Stimulated activated naive CD4-positive, alpha-beta T cell treated with Interleukin-2 at 50 U/mL for 16 hours (primary cell): ENCODE data around the gene LRR1.
A peak's percentile ranks its signal among the peaks of the same experiment; 100 is the strongest.
"Not testable (repeated sequence)": the region's sequence is repeated elsewhere in the genome, so short reads cannot be mapped to it uniquely, and the experiment has no call there.

Experiments used
- DNase-seq: peaks from one replicate; lab custom pipeline; 2025; lab: John Stamatoyannopoulos, UW

LRR1 gene

DNA sequence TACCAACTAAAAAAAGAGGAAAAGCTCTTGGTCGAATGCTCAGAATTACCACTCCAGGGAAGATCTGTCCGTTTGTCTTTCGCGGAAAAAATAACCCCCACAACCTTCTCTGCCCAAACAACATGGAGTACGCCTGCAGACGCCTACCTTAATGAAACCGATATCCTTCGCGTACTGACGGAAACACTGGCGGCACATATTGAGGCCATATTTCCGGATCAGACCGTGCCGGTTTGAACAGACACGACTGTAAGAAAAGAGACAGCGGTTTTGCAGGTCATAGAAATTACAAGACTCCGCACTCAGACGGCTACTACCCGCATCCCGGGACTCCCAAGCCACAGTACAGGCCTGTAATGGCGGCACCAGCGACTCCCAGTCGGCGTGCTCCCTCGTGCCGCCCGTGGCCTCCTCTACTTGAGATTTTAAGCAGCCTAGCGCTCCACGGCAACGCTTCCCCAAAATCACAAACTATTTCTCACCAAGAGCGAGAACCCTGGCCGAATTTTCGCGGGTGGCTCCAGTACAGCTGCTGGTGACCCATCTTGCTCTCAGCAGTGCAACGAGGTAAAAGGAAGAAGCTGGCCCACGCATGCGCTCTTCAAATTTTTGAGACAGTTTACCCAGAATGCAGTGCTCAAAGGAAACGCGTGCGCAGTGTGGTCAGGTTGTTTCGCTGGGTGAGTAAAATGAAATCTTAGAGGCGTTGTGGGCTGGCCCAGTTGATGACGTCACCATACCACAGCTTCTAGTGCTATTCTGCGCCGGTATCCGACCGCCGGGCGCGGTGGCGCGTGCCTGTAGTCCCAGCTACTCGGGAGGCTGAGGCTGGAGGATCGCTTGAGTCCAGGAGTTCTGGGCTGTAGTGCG, 12.7 kb upstream of the LRR1 start, which contains the start of gene RPS29:
Gene RPS29 (minus strand): TSS at position 578 of the 870 bp plus-strand sequence. CDS start 34 bp downstream, at position 544.
- peak; percentile 95 for DNase-seq

DNA sequence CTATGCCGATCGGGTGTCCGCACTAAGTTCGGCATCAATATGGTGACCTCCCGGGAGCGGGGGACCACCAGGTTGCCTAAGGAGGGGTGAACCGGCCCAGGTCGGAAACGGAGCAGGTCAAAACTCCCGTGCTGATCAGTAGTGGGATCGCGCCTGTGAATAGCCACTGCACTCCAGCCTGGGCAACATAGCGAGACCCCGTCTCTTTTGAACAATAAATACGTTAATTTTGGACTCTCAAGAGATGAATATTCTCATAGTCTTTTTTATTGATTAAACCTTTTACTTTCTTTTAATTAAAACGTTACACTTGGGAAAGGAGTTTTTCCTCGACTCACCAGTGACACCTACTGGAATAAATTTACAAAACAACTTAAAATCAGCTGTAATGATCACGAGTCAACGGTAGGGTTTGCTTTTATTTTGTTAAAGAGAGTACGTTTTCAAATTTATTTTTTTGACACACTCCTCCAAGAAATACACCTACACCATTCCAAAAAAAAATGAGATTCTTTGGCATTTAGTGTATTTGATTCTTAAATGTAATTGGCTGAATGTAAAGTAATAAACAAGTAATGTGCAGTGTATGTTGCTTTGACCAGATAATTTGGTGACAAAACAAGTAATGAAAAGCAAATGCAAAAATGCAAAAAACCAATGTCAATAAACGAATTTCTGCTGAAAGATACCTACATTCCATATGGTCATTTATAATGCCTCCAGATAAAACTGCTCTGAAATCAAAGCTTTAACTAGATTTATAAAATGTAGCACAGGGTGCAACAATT, 11.9 kb upstream of the LRR1 start:
- DNase-seq: peak; percentile 62

DNA sequence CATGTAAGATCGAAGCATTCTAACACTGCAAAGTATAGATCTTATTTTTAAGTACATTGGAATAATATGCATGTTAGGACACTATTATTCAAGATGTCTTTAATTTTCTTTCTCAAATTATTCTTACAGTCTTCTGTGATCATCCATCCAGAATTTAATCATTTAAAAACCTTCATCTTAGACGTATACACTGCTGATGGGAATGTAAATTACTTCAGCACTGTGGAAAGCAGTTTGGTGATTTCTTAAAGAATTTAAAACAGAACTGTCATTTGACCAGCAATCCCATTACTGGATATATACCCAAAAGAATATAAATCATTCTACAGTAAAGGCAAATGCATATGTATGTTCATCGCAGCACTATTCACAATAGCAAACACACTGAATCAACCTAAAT, 9.4 kb upstream of the LRR1 start:
- no peak for DNase-seq

DNA sequence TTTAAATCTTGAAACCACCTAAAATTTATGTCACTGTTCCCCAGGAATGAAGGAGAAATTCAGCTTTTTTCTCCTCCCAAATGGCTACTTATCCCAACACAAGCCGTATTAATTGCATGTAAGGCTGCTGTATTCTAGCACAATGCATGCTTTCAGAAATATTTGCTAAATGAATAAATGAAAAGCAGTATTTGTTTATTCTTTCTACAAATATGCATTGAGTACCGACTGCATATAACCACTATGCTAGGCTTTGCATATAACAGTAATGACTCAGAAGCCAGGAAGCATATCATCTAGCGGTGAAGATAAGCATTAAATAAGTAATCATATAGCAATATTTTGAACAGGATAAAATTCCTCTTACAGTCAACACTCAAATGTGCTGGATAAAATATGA, 5.7 kb upstream of the LRR1 start:
- no peak for DNase-seq

DNA sequence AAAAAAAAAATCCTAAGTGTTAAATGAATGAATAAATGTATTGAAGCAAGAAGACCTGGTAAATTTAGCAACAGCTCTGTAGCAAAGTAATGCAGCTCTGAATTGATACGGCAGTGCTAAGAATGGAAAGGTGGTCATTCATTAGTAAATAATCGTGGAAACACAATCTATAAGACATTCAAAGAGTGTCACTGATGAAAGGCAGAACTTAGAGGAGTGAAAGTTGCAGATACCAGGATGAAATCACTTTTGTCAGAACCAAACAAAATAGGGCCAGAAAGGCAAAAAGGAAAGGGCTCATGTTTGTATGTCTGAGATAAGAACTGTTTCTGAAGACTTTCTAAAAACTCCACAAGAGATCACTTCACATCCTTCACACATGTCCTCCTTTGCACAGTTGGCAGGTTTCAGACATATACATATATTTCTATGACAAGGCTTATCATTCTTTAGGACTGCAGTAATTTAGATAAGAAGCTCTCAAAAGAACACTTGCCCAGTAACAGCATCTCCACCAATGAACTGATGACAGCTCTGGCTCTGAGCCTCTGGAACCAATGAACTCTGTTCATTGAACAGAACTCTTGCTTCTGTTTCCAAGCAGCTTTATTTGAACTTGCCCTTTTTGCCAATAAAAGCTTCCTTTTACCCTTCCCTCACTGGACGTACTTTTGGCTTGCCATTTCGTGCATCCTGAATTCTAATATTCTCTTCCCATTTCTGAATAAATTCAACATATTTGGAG, 4.2 kb upstream of the LRR1 start:
- no peak for DNase-seq

DNA sequence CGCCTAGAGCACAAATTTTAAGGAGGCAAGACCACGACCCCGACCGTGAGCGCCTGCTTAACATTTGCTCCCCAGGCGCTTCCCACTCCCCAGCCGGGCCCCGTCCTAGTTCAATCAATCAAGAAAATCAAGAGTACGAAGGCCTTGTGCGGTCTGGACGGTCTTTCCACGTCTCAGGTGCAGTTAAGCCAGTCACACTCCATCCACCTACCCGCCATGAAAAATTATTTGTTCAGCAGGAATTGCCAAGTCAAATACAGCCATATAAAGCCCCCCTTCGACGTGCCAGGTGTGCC, 603 bp upstream of the LRR1 start:
- no peak for DNase-seq

DNA sequence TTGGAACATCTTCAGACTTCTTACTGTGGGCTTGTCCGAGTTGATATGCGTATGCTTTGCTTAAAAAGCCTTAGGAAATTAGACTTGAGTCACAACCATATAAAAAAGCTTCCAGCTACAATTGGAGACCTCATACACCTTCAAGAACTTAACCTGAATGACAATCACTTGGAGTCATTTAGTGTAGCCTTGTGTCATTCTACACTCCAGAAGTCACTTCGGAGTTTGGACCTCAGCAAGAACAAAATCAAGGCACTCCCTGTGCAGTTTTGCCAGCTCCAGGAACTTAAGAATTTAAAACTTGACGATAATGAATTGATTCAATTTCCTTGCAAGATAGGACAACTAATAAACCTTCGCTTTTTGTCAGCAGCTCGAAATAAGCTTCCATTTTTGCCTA, 8.8 kb downstream of the LRR1 start:
- DNase-seq: no peak

DNA sequence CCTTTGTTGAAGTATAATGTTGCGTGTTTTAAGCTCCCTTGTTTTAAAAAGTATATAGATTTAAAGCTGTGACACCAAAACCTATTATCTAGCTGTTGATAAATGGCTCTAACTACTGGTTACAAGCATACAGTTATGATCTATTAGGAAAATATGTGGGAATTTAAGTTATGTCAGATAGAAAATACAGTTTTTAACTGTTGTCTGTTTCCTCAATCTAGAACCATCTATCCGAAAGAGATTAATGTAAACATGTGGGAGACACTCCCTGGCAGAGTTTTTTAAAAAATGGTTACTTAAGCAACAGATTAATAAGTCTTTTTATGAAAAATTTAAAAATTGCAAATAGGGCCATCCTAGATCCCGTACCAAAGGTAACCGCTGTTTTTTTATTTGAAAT, 13.5 kb downstream of the LRR1 start:
- DNase-seq: no peak

DNA sequence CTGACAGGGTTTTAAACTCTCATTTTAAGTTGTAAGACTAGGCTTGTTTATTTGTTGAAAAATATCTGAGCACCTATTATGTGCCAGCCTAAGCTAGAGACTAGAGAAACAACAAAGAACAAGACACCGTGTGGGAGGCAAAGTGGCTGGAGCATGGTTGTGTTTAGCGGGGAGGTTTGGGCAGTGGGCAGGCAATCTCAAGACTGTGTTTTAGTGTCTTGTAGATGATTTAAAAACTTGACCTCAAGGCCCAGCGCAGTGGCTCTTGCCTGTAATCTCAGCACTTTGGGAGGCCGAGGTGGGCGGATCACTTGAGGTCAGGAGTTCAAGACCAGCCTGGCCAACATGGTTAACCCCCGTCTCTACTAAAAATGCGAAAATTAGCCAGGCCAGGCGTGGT, 13.9 kb downstream of the LRR1 start:
- DNase-seq: no peak

DNA sequence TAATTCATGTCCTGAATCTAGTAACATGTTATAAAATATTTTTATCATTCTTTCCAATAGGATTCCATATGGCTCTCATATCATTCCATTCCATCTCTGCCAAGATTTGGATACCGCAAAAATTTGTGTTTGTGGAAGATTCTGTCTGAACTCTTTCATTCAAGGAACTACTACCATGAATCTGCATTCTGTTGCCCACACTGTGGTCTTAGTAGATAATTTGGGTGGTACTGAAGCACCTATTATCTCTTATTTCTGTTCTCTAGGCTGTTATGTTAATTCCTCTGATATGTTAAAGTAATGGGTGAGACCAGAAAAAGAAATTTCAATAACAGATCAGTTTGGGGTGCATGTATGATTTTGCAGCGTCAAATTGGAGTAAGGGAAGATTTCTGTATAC, 15.5 kb downstream of the LRR1 start:
- DNase-seq: no peak

DNA sequence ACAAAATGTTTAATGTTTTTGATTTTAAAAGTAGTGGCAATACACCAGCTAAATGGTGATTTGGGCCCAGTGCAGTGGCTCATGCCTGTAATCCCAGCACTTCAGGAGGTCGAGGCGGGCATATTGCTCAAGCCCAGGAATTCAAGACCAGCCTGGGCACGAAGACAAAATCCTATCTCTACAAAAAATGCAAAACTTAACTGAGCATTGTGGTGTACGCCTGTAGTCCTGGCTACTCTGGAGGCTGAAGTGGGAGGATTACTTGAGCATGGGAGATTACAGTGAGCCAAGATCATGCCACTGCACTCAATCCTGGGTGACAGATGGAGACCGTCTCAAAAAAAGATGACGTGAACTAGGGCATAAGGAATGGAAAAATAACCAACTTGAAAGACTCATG, 17.0 kb downstream of the LRR1 start:
- DNase-seq: no peak

DNA sequence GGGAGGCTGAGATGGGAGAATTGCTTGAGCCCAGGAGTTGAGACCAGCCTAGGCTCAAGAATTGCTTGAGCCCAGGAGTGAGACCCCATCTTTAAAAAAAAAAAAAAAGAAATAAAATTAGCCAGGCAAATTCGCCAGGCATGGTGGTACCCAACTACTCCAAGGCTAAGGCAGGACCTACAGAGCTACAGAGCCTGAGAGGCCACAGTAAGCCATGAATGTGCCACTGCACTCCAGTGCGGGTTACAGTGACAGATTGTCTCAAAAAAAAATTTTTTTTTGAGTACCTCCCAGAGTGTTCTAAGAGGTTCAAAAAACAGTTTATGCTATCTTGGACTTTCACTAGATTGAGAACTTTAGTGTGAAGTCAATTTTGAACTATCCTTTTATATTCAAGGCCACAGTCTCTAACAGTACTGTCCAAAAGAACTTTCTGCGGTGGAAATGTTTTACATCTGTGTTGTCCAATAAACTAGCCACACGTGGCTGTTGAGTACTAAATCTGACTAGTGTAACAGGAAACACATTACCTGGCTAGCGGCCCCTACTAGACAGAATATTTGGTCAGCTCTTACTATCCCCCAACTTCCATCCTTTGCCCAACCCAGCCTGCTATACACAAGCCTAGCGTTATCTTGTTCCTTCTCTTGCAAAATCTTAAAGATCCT, 19.2 kb downstream of the LRR1 start:
- no peak for DNase-seq

DNA sequence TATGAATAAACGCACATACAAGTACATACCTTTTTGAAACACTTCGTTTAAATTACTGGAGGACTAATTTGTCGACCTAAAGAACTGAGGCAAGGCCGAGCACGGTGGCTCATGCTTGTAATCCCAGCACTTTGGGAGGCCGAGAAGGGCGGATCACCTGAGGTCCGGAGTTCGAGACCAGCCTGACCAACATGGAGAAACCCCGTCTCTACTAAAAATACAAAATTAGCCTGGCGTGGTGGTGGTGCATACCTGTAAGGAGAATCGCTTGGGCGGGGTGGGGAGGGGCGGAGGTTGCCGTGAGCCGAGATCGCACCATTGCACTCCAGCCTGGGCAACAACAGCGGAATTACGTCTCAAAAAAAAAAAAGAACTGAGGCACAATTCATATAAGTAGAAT, 20.5 kb downstream of the LRR1 start:
- DNase-seq: not testable (repeated sequence)

DNA sequence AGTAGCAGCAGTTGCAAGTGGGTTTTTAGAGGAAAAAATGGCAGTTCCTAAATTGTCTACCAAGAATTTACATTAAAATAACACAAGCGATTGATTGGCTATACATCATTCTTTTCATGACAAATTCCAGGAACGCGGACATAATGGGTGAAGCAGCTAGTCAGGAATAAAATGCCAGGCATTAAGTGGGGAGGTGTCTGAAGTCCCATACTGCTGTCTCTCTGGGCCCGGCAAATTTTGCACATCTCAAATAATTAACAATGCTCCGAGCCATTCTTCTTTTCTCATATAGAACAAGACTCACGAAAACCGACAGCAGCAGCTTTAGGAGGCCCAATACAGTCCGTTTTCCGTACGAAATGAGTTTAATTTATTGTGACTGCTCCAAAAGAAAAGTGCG, 21.0 kb downstream of the LRR1 start:
- DNase-seq: no peak

DNA sequence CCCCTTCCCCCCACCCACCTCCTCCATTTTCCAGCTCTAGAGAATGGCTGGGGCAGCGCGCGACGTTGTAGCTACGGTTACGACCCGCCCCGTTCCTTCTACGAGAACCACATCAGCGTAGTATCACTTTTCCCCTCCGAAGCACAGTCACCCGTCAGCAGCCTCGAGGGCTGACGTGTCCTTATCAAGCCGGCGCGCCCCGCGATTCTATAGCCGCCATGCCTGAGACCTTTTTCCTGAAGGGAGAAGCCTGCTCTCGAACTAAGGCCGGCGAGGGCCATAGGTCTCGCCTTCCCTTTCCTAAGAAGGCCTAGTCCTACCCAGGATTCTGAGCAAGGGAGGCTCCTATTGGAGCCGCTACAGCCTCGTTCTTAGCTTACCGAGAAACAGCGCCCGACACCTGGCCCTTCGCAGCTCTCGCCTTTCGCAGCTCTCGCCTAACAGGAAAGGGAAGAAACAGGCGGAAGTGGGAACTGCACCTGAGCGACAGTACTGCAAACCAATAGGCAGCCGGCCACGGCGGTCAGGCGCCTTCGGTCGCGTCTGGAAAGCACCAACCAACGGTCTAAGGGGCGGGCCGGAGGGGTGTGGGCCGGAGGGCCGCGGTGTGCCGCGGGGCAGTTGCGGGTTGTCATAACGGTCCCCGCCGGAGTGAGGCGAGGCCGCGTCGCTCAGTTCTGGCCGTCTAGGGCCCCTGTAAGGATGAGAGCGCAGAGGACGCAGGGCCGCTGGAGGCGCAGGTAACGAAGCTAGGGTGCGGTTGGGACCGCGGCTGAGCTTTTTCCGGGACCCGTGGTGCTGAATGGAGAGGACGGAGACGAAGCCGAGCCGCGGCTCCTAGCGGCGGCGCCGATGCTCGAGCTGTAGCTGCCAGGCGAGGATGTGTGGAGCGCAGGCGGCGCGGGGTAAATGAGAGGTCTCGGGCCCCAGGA, 21.7 kb downstream of the LRR1 start, which contains the start of the genes MGAT2 and RPL36AL:
Gene MGAT2 (plus strand): TSS at position 618 of the 932 bp plus-strand sequence. CDS start 470 bp downstream, outside the sequence.
Gene RPL36AL (minus strand): TSS at position 445 of the 932 bp plus-strand sequence. CDS start 1,522 bp downstream, outside the sequence.
- DNase-seq: peak; percentile 95

DNA sequence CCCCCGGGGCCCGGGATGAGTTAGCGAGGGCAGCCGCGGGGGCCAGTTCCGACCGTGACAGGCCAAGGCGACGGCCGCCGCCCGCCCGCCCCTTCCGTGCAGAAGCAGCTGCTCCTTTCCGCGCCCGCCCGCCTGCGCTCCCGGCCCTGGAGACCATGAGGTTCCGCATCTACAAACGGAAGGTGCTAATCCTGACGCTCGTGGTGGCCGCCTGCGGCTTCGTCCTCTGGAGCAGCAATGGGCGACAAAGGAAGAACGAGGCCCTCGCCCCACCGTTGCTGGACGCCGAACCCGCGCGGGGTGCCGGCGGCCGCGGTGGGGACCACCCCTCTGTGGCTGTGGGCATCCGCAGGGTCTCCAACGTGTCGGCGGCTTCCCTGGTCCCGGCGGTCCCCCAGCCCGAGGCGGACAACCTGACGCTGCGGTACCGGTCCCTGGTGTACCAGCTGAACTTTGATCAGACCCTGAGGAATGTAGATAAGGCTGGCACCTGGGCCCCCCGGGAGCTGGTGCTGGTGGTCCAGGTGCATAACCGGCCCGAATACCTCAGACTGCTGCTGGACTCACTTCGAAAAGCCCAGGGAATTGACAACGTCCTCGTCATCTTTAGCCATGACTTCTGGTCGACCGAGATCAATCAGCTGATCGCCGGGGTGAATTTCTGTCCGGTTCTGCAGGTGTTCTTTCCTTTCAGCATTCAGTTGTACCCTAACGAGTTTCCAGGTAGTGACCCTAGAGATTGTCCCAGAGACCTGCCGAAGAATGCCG, 22.6 kb downstream of the LRR1 start:
- peak; percentile 67 for DNase-seq

DNA sequence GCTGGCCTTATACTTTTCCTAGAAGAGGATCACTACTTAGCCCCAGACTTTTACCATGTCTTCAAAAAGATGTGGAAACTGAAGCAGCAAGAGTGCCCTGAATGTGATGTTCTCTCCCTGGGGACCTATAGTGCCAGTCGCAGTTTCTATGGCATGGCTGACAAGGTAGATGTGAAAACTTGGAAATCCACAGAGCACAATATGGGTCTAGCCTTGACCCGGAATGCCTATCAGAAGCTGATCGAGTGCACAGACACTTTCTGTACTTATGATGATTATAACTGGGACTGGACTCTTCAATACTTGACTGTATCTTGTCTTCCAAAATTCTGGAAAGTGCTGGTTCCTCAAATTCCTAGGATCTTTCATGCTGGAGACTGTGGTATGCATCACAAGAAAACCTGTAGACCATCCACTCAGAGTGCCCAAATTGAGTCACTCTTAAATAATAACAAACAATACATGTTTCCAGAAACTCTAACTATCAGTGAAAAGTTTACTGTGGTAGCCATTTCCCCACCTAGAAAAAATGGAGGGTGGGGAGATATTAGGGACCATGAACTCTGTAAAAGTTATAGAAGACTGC, 23.4 kb downstream of the LRR1 start:
- no peak for DNase-seq

DNA sequence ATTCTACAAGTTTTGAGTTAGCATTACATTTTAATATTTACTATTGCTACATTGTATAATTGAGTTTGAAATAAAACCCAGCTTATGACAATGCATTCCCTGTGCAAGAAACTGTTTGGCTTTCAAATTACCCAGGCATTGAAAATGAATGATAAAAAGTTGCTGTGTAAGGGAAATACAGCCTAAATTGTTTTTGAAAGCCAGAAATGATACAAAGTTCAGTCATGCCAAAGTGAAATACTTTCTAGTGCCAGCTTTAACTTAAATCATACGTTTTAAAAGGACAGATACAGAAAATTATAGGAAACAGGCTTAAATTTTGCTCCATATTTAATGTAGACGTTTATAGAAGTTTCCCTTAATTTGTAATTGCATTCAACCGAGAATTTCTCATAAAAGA, 24.6 kb downstream of the LRR1 start:
- no peak for DNase-seq
